NOMO-1 (cell line): ENCODE results near the gene UBN2.

ENCODE experiments used
- DNase-seq, 2 experiments: peaks; one replicate each; lab custom pipeline; 2025; ENCODE audit not compliant: unreplicated experiment in 2 of 2; lab: John Stamatoyannopoulos, UW

The UBN2 gene

GRCh38 chr7:139231513-139232376, 708 bp downstream of the UBN2 start:
- DNase-seq = no peak

- DNase-seq = no peak
Measured at GRCh38 chr7:139232377-139232717, 1.3 kb downstream of the UBN2 start.

DNA sequence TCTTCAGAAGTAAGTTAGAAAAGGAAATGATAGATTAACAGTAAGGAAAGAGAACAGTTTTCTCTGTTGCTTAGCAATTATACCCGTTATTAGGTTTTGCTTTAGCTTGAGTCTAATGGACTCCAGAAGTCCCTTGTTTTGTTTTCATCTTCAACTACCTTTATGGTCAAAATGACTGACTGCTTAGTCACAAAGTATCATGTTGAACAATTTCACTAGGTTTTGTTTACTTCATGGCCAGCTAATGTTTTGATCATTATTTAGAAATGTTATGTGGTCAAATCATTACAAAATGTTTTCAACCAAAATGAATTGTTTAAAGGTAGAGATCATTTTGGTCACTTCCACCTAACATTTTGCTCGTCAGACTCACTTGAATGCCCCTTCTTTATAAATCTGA, 1.9 kb downstream of the UBN2 start:
- no peak for DNase-seq

DNA sequence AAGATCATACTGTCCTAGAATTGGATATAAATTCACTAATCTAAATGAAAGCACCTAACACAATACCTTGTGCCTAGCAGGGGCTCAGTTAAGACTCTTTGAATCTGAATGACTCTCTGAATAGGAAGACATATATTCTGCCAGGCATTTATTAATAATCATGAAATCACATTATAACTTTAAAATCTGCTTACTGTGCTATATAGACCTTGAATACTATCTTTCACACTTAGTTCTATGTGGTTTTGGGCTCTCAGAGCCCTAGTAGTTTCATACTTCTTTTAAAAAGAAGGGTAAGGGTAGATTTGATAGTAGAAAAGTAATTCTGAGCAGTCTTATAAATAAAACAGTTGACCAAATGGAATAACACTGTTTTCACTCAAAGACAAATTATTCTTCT, 10.2 kb downstream of the UBN2 start:
- DNase-seq = no peak

DNA sequence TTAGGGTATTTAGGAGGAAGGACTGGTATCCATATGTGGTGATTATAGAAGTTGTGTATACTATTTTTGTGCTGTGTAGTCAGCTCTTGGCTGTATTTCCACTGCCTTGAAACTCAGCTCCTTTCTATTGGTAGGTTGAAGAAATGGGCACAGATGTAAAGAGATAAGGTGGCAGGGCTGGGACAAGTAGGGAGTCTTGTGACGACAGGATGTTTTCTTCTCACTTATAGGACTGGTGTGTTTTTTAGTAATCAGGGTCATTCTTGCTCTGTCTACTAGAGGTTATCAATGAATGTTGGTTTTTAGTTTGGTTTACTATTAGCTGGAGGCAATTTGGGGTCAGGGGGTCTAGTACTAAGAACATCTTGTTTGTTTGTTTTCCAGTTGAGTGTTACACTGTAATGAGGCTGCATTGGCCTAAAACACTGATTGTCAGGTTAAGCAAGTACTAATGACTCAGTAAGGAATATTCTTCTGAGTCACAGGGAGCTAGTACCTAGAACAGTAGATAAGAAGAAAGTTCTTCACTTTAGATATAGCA, 11.8 kb downstream of the UBN2 start:
- no peak for DNase-seq

- DNase-seq = no peak
Measured at GRCh38 chr7:139245401-139245800, 14.4 kb downstream of the UBN2 start.

DNA sequence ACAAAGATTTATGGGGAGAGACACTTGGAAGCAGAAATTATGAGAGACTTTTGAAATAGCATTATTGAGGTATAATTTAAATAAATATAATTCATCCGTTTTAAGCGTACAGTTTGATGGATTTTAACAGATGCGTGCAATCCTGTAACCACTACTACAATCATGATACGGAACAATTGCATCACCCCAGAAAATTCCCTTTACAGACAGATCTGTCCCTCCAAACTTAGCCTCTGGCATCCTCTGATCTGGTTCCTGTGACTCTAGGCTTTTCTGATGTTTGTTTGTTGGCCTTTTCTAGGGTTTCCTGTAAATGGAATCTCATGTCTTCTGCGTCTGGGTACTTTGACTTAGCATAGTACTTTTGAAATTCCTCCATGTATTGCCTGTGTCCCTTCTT, 15.5 kb downstream of the UBN2 start:
- no peak for DNase-seq

- no peak for DNase-seq
Measured at GRCh38 chr7:139246905-139247304, 15.9 kb downstream of the UBN2 start.

DNA sequence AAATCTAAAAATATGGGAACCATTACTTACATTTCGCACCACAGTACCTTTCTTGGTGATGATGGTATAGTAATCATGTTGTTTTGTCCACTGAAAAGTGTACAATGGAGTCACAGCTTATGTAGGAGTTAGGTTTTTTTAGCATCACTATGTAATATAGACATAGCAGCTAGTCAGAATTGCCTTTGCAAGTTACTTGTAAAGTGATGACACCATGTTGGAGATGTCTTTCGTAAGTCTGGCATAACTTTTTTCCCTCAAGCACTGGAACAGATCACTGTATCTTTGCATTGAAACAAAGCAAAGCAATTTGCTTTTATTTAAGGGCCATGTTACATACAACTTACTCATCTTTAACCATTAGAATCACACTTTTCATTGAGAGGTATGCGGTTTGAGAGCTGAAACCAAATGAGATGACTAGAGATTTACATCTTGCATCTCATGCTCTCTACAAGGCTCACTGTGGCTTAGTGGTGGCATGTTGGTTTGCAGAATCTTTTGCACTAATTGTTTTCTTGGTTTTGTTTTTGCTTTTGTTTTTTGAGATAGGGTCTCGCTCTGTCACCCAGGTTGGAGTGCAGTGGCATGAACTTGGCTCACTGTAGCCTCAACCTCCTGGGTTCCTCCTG, 18.3 kb downstream of the UBN2 start:
- DNase-seq = no peak

DNA sequence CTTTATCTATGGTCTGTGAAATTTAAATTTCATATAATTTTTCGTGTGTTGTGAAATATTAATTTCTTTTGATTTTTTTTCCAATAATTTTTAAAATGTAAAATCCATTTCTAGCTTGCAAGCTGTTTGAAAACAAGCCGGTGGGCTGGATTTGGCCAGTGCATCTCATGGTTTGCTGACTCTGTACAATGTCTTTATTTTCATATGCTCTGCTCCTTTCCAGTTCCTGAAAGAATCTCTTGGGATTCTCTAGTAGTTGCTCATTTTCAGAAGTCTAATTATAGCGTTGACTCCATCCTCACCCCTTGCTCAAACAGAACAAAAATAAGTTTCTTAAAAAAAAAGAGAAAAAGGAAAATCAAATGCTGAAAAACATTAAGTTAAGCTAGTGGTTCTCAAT, 21.4 kb downstream of the UBN2 start:
- no peak for DNase-seq

DNA sequence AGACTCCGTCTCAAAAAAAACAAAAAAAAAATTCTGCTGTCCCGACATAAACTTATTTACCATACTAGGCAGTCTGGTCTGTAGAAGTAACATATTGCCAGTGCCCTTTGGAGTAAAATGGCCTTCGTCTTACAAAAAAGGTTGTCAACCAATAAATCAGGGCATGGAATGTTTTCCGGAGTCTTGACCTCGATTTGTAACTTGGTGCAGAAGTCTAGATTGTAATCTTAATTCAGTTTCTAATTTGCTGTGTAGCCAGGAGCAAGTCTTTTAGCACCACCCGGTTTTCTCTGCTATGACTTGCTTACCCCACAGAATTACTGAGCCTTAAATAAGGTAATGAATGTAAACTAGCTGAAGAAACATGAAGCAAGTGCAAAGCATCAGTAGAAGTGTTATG, 23.2 kb downstream of the UBN2 start:
- no peak for DNase-seq

GRCh38 chr7:139254728-139255127, 23.7 kb downstream of the UBN2 start:
- DNase-seq = no peak

DNA sequence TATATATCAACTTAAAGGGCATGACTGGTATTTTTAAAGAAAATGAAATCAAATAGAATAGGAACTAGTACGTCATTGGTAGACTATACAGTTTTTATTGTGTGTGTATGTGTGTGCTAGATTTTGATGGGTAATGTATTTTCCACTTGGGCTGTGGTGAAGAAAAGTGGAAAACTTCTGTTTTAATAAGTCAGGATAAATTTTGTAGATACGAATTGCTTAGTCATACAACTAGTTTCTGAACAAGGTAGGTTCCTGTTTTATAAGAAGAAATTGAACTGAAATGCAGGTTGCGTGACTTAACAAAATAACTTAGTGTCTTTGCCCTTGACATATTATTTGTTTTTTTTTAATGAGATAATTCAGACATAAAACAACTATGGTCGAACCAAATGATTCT, 24.3 kb downstream of the UBN2 start:
- peak in 1 of 2 experiments; percentile 3 for DNase-seq

GRCh38 chr7:139259142-139259541, 28.1 kb downstream of the UBN2 start:
- no peak for DNase-seq

GRCh38 chr7:139264220-139264619, 33.2 kb downstream of the UBN2 start:
- DNase-seq = no peak

DNA sequence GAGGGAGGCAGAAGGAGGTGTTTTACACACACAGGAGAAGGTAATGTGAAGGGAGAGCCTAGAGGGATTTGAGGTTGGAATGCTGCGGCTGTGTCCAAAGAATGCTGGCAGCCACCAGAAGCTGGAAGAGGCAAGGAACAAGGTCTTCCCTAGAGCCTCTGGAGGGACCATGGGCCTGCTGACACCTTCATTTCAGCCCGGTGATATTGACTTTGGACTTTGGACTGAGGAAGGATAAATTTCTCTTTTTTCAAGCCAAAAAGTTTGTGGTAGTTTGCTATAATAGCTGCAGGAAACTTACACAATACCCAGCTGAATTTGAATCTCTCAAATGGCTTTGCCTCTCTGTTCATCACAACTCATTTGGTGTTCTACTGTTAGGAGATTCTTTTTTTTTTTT, 34.6 kb downstream of the UBN2 start:
- peak; percentile 22 to 51 for DNase-seq

GRCh38 chr7:139271718-139272628, 40.9 kb downstream of the UBN2 start:
- DNase-seq = no peak

DNA sequence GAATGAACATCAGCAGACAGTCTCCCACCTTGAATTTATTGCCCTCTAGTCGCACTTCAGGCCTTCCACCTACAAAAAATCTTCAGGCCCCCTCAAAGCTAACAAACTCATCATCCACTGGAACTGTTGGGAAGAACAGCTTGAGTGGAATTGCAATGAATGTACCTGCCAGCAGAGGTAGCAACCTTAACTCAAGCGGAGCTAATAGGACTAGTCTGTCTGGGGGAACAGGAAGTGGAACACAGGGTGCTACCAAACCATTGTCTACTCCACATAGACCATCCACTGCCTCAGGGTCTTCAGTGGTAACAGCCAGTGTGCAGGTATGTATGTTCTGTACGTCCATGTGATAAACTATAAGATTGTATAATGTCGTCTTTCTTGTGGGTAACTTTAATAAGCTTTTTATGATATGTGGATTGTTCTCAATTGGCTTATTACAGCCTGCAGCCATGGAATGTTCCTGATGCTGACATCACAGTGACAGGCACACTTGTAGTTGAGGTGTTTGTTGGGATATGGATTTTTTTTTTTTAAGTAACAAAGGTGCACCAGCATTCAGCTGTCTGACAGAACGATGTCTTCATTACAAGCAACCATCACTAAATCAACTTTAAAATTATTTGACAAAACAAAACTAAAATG, 53.3 kb downstream of the UBN2 start:
- DNase-seq = no peak

- no peak for DNase-seq
Measured at GRCh38 chr7:139286144-139286543, 55.1 kb downstream of the UBN2 start.

- no peak for DNase-seq
Measured at GRCh38 chr7:139292821-139293220, 61.8 kb downstream of the UBN2 start.

- no peak for DNase-seq
Measured at GRCh38 chr7:139293534-139293933, 62.5 kb downstream of the UBN2 start.
